Stimulated activated effector memory CD8-positive, alpha-beta T cell treated with anti-CD3 and anti-CD28 coated beads, Interleukin-12 subunit alpha, Interleukin-12 subunit beta, amount 100 ng/mL, for 72 hours (primary cell): ENCODE measurements around the gene ZNF784.

ENCODE experiments used
- ATAC-seq: fragments of 150-1000 bp; cut with Tn5 transposase; 2 replicates; pipeline ENCODE4 v1.10.0; 2021
- DNase-seq, 2 donors: peaks; one replicate each; pipeline ENCODE4 v3.0.0; 2021 to 2022; ENCODE audit warnings: low spot score in 2 of 2
- H3K27ac Mint-ChIP-seq: one replicate; pipeline ENCODE4 v1.8.0; 2022; ENCODE audit warnings: mild to moderate bottlenecking, mixed read lengths
- H3K36me3 Mint-ChIP-seq: one replicate; pipeline ENCODE4 v1.8.0; 2022; ENCODE audit warnings: mild to moderate bottlenecking, mixed read lengths
- H3K4me1 Mint-ChIP-seq: one replicate; pipeline ENCODE4 v1.8.0; 2022; ENCODE audit warnings: mixed read lengths
- H3K4me3 Mint-ChIP-seq: one replicate; pipeline ENCODE4 v1.8.0; 2022; ENCODE audit warnings: mild to moderate bottlenecking, mixed read lengths
- H3K9me3 Mint-ChIP-seq: one replicate; pipeline ENCODE4 v1.8.0; 2022; ENCODE audit warnings: mixed read lengths

The ZNF784 gene

DNA sequence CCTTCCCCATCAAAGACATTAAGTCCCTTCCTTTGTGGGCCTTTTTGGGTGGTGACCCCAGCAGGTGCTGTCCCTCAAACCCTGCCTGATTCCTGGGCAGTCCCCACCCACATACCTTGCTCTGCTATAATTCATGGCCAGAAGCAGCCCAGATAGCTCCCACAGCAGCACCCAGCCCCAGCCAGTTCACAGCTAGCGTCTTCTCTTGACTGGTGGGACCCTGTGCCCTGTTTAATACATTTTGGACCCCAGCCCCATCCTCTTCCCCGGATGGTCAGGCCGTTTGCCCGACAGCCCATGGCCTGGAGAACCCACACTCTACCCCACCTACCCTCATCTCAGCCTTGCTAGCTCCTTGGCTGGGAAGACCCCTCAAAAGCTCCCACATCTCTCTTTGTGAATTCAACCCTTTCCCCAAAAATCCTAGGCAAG, 25.8 kb upstream of the ZNF784 start:
- Mint-ChIP-seq H3K9me3 (no peaks in the 10 kb centered on the region), H3K27ac (peak overlapping the region; percentile 88), H3K36me3 (peaks cover 57% of the 10 kb centered on the region), H3K4me3 (peak overlapping the region; percentile 75), H3K4me1 (peaks cover 40% of the 10 kb centered on the region)
- DNase-seq (no peak), ATAC-seq (no peak)

- Mint-ChIP-seq H3K27ac (peak overlapping the region; percentile 88), H3K4me3 (peak overlapping the region; percentile 75), H3K9me3 (no peaks in the 10 kb centered on the region), H3K4me1 (peaks cover 40% of the 10 kb centered on the region), H3K36me3 (peaks cover 57% of the 10 kb centered on the region)
- no peak for DNase-seq
- ATAC-seq: no peak
Observed at GRCh38 chr19:55649268-55650125, 25.1 kb upstream of the ZNF784 start.

GRCh38 chr19:55648585-55649267, 24.4 kb upstream of the ZNF784 start:
- Mint-ChIP-seq H3K4me3 (peak overlapping the region; percentile 75), H3K4me1 (peaks cover 41% of the 10 kb centered on the region), H3K9me3 (no peaks in the 10 kb centered on the region), H3K27ac (peak overlapping the region; percentile 88), H3K36me3 (peaks cover 57% of the 10 kb centered on the region)
- no peak for DNase-seq
- ATAC-seq: no peak

DNA sequence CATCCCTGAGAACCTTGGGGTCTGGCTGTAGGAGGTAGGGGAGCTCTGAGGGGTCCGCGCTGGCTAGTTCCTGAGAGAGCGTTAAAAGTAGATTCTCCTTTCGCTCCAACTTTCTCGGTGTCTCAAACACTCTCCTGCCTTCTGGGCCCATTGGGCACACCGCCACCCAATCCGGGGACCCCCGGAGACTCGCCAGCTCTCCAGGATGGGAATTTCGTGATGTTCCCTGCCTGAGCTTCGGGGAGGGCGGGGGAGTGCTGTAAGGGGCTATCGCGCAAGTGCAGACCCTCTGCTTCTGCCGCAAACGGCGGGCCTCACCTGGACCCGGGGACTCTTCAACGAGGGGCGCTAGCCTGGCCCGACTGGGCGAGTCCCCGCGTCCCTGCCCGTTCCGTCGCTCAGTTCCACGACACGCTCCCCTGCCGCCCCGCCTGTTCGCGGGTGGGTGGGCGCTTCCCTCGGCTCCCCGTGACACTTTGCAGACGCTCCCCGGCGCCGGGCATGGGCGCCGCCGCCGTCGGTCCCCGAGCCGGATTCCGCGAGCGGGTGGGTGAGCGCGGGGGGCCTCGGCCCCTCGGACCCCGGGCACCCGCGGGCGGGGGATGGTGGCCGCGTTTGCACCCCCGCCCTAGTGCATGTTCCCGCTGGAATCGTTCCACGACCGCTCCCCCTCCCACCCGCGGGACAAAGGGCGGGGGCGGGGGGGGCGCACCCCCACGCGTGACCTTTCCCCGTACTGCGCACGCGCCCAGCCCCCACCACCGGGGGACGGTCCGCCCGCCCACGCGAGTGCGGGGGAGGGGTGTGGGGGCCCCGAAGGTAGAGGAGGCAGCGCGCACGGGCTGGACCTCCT, 23.6 kb upstream of the ZNF784 start, which contains the start of gene CCDC106:
Gene CCDC106 (plus strand): TSS at position 481 of the 853 bp plus-strand sequence. CDS start 835 bp downstream, outside the sequence.
- Mint-ChIP-seq H3K9me3 (no peaks in the 10 kb centered on the region), H3K4me3 (peak within 1 kb of the TSS; percentile 75), H3K27ac (peak within 1 kb of the TSS; percentile 88), H3K36me3 (peaks cover 58% of the 10 kb centered on the region), H3K4me1 (peaks cover 48% of the 10 kb centered on the region)
- peak; percentile 22 for ATAC-seq
- peak in 1 of 2 donors; percentile 67 for DNase-seq

DNA sequence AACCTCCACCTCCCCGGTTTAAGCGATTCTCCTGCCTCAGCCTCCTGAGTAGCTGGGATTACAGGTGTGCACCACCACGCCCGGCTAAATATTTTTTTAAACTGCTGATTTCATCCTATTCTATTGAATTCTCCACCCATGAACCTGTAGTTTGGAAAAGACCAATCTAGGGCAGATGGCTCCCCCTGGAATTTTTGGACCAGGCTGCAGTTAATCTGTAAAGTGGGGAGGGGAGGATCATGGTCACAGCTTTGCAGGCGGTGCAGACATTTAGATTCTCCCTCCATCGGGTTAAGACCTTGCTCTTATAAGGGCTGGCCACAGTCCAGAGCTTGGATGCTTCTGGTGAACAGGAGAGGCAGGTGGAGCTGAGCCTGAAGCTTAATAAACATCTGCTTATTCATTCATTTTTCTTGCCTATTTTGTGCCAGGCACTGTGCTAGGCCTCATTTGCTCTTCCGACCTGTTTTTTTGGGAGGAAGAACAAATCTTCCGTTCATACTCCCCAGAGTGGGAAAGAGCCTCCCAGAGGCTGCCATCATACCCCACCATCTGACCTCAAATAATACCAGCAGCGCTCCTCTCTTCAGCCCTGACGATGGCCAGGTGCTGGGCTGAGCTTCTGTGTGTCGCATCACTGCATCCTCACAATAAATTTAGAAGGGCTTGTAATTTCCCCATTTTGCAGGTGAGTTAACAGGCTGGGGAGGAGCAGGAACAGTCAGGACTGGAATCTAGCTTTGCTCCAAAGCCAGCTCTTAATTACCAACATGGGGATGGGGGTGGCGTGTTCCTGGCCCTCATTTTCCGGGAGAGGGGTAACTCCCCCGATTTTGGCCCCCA, 22.7 kb upstream of the ZNF784 start:
- peaks cover 54% of the 10 kb centered on the region for H3K4me1 Mint-ChIP-seq
- no peak for DNase-seq
- no peaks in the 10 kb centered on the region for H3K9me3 Mint-ChIP-seq
- ATAC-seq: no peak
- peak overlapping the region; percentile 75 for H3K4me3 Mint-ChIP-seq
- no peak overlapping the region for H3K27ac Mint-ChIP-seq
- peaks cover 64% of the 10 kb centered on the region for H3K36me3 Mint-ChIP-seq

- Mint-ChIP-seq H3K4me1 (peaks cover 60% of the 10 kb centered on the region), H3K27ac (peak overlapping the region; percentile 37), H3K9me3 (no peaks in the 10 kb centered on the region), H3K4me3 (peak overlapping the region; percentile 92), H3K36me3 (peaks cover 71% of the 10 kb centered on the region)
- ATAC-seq: no peak
- no peak for DNase-seq
Observed at GRCh38 chr19:55645512-55645881, 21.1 kb upstream of the ZNF784 start.

DNA sequence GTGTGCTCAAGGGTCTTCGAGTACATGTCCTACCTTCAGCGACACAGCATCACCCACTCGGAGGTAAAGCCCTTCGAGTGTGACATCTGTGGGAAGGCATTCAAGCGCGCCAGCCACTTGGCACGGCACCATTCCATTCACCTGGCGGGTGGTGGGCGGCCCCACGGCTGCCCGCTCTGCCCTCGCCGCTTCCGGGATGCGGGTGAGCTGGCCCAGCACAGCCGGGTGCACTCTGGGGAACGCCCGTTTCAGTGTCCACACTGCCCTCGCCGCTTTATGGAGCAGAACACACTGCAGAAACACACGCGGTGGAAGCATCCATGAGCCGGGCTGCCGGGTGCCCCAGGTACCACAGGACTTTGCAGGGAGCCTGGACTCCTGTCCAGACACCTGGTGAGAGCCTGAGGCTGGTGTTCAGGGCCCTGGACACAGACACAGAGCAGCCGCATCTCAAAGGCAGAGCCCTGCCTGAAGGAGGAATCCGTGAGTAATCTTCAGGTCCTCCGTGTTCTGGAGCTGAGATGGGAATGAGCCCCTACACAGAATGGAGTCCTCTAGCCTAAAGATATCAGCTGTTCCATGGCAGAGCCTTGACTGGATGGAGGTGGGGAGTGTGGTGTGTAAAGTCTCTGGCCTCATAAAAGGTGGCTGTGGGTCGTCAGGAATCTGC, 20.6 kb upstream of the ZNF784 start:
- ATAC-seq (no peak), DNase-seq (no peak)
- Mint-ChIP-seq H3K4me3 (peak overlapping the region; percentile 92), H3K9me3 (no peaks in the 10 kb centered on the region), H3K36me3 (peaks cover 75% of the 10 kb centered on the region), H3K4me1 (peaks cover 60% of the 10 kb centered on the region), H3K27ac (peak overlapping the region; percentile 98)

DNA sequence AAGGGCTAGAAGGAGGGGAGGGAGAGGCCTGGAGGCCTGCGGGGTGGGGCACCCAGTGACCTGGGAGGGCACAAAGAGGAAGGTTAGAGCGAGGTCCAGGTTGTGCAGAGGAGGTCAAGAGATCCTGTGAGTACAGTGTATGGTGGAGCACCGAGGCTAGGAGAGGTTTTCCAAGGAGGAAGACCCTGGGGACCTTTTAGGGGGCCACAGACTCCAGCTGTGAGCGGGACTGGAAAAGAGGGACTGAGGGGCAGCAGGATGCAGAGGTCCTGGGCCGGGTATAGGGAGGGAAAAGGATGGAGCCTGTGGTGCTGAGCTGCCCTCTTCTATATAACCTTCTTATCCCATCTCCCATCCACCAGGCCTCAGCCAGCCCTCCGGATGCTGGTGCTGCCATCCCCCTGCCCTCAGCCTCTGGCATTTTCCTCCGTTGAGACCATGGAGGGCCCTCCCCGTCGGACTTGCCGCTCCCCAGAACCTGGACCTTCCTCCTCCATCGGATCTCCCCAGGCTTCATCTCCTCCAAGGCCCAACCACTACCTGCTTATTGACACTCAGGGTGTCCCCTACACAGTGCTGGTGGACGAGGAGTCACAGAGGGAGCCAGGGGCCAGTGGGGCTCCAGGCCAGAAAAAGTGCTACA, 19.9 kb upstream of the ZNF784 start:
- Mint-ChIP-seq H3K27ac (peak overlapping the region; percentile 98), H3K4me1 (peaks cover 58% of the 10 kb centered on the region), H3K4me3 (peak overlapping the region; percentile 92), H3K9me3 (no peaks in the 10 kb centered on the region), H3K36me3 (peaks cover 75% of the 10 kb centered on the region)
- no peak for DNase-seq
- no peak for ATAC-seq

DNA sequence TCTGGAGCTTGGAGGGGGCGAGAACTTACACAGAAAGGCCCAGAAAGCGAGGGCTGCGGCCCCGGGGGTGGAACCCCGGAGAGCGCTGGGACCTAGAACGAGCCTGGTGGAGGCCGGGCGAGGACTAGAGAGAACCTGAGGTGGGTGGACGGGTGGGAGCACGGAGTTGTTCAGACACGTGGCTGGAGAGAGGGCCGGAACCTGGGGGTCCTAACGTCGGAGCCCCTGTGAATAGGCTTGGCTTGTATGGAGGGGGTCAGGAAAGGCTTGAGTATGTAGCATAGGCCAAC, 19.5 kb upstream of the ZNF784 start:
- Mint-ChIP-seq H3K9me3 (no peaks in the 10 kb centered on the region), H3K27ac (peak overlapping the region; percentile 98), H3K4me3 (peak overlapping the region; percentile 92), H3K4me1 (peaks cover 59% of the 10 kb centered on the region), H3K36me3 (peaks cover 78% of the 10 kb centered on the region)
- DNase-seq: no peak
- ATAC-seq: no peak

DNA sequence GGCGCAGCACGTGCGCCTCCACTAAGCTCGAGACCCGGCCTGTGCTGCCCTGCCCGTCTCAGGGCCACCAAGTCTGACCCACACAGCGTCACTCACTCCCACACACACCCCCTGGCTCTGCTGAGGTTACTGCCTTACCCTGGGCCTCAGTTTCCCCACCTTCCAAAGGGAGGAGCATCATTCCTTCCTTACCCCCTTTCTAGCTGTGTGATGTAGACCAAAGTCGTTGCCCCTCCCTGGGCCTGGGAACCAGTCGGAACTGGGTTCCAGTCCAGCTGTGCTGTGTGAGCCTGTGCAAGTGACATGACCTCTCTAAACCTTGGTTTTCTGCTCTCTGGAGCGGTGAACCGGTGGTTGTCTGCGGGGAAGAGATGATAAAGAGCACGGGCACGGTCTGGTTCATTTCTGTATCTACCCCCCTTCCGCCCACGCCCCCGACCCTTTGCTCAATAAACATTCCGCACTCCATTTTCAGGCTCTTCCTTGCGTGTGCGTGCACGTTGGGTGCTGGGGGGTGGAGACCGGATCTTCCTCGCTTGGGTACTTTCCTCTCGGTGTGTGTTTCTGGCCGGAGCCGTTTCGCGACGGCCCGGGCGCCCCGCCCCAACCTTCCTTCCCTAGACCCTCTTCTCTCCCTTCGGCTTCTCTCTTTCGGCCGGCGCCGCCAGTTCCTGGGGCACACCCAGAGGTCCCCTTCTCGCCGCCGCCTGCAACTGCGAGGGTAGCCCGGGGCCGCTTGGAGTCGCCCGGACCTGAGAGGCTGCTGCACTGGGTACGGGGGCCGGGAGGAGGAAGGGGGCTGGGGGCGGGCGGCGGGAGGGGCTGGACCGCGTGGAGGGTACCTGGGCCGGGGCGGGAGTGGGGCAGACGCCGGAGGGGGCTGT, 18.9 kb upstream of the ZNF784 start, which contains the start of gene ZNF581:
Gene ZNF581 (plus strand): TSS at position 647 of the 884 bp plus-strand sequence. CDS start 923 bp downstream, outside the sequence.
- H3K9me3 Mint-ChIP-seq: no peaks in the 10 kb centered on the region
- H3K36me3 Mint-ChIP-seq: peaks cover 78% of the 10 kb centered on the region
- peak within 1 kb of the TSS; percentile 98 for H3K27ac Mint-ChIP-seq
- DNase-seq (peak; percentile 73 to 92), ATAC-seq (peak; percentile 74)
- H3K4me3 Mint-ChIP-seq: peak within 1 kb of the TSS; percentile 92
- peaks cover 59% of the 10 kb centered on the region for H3K4me1 Mint-ChIP-seq

DNA sequence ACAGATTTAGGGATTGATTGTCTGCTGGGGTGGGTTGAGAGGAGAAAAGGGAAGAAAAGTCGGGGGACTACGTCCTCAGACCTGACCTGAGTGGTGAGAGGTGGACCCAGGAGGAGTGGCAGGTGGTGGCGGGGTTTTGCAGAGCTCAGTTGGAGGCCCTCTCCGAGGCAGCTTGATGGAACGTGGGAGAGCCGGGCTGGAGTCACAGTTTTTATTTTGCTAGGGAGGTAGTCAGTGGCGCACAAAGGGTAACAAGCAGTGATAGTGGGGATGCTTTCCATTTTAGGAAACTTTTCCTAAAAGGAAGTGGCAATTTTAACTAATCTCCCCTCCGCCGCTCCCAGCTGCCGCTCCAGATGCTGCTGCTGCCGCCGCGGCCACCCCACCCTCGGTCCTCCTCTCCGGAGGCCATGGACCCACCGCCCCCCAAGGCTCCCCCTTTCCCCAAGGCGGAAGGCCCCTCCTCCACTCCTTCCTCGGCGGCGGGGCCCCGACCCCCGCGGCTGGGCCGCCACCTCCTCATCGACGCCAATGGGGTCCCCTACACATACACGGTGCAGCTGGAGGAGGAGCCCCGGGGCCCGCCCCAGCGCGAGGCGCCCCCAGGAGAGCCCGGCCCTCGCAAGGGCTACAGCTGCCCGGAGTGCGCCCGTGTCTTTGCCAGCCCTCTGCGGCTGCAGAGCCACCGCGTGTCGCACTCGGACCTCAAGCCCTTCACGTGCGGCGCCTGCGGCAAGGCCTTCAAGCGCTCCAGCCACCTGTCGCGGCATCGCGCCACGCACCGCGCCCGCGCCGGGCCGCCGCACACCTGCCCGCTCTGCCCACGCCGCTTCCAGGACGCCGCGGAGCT, 18.0 kb upstream of the ZNF784 start:
- DNase-seq (no peak), ATAC-seq (peak; percentile 29)
- Mint-ChIP-seq H3K4me1 (peaks cover 63% of the 10 kb centered on the region), H3K36me3 (peaks cover 84% of the 10 kb centered on the region), H3K4me3 (peak overlapping the region; percentile 92), H3K9me3 (no peaks in the 10 kb centered on the region), H3K27ac (peak overlapping the region; percentile 98)
